NOMO-1 treated with dmso at 0.1 percent for 144 hours (cell line): Measurements from ENCODE around the gene FHIP2A.
"Not testable (repeated sequence)": the region's sequence is repeated elsewhere in the genome, so short reads cannot be mapped to it uniquely, and the experiment has no call there.

ENCODE experiments used
- DNase-seq: peaks from one replicate; lab custom pipeline; 2025; ENCODE audit not compliant: unreplicated experiment; lab: John Stamatoyannopoulos, UW

FHIP2A gene

DNA sequence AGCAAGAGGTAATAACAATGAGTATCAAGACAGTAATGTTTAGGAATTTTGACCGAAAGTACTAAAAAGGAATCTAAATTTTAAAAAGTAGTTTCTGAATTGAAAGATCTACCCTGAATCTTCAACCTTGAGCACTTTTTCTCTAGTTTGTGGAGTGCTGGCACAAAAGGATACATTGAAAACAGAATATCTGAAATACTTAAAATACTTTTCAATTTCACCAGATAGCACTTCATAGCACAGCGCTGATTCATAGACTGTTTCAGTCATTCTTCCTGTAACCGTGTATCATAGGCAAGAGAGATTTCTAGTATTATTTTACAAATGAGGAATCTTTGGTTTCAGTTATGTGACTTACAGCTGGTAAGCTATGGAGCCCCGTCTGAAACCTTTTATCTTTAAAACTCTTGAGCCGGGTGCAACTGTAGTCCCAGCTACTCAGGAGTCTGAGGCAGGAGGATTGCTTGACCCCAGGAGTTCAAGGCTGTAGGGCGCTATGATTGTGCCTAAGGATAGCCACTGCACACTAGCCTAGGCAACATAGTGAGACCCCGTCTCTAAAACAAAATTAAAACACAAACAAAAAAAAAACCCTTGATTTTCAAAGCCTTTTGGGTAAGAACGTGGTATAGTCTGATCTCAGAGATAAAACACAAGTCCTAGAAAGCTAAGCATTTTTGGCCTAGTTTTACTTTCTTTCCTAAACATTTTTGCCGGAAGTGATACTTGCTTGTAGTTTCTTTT, 35.1 kb downstream of the FHIP2A start:
- DNase-seq = no peak

DNA sequence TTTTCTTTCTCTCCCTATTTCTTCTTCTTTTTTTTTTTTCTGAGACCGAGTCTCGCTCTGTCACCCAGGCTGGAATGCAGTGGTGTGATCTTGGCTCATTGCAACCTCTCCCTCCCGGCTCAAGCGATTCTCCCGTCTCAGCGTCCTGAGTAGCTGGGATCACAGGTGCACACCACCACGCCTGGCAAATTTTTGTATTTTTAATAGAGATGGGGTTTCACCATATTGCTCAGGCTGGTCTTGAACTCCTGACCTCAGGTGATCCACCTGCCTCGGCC, 35.6 kb downstream of the FHIP2A start:
- not testable (repeated sequence) for DNase-seq

DNA sequence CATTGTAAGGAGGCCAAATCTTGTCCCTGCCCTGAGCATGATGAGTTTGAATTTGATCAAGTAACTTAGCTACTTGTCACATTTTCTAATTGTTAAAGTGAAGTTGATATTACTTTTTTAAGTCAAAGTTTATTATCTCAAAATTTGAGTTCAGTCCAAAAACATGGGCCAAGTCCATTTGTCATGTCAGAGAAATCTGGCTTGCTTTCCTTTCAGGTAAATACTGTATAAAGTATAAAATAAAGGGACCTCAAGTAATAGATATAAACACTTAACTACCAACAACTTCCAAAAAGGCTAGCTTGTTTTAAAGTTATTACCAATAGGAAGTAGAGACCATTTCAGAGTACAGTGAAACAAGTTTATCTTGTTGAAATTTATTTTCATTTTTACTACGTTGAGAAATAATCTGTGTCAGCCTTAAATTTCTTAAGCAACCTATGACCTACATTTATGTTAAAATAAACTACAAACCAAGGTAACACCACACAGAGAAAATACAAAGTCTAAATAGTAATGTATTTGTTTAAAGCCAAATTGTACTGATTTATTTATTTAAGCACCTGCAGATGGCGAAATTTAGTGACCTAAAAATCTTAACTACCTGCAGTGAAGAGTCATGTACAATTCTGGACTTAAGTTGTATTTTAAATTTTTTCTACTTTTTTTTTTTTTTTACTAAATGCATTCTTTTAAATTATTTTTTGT, 36.5 kb downstream of the FHIP2A start:
- no peak for DNase-seq

DNA sequence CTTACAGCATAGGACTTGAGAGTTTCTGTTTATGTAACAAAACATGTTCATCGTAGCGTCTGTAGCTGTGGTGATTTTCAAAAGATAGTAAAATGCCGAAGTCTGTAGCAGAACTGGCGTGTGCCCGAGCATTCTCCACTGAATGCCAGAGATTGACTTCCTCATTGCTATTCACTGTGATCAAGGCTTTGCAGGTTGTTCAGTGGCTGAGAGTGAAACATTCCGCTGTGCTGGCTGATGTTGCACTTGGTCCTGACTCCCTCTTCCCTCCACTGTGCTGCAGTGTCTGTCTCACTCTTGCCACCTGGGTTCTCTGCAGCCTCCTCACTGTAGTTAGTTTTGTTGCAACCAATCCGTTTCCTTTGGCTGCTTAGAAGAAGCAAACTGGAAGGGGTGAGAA, 37.6 kb downstream of the FHIP2A start:
- DNase-seq = no peak

DNA sequence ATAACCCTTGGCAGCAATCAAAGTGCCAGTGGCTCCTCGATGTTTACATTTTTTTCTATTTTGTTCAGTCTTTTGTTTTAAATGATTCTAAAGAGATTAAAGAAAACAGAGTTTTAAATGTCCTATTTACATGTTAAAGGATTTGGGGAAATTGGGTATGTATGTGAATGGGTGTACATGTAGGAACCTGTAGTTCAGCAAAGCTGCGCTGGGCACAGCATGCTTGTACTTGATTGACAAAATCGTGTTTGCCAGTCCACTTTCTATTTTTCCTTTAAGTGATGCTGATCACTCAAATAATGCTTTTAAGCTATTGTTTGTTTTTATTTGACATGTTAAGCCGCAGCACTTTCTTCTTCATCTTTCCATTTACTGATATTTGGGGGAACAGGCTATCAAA, 40.9 kb downstream of the FHIP2A start:
- DNase-seq = no peak

DNA sequence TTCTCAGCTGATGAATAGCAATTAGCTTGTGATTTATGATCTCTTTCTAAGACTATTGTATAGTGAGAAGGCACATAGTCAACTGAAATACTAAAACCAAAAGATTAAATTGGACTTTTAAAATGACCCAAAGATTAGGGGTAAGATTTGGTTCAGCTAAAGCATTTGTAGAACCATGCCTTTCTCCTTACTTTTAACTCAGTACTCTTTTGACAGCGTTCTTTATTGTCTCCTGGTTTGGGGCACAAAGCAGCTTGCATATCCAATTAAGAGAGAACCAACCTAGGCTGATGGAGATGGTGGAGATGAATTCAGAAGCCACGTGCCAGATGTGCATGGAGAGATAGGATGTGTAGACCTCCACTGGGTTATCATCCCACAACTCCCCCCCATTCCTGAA, 45.8 kb downstream of the FHIP2A start:
- no peak for DNase-seq

DNA sequence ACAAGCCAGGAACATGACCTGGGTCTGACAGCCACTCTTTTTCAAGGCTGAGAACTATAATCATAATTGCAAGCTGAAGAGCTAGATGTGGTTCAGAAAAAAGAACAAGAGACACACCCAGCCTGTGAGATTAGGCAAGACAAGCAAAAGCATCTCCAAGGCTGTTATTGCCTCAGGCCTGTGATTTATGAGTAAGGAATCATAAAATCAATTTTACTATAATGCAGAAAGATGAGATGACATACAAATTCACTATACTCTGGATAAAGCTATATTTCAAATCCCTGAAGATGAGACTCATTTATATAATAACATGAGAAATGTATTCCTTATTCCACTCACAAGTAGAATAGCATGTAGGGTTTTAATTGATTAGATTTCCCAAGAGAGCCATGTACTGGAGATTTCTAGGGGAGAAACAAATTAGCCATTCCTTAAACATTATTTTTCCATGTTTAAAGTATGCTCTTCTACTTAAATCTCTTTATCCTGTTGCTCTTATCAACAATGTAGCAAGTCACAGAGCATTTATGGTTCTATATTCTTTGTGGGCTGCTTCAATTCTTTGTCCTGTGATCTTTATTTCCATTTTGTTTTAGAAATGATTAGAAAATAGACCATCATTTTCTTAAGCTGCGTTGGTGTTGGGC, 47.4 kb downstream of the FHIP2A start:
- no peak for DNase-seq

DNA sequence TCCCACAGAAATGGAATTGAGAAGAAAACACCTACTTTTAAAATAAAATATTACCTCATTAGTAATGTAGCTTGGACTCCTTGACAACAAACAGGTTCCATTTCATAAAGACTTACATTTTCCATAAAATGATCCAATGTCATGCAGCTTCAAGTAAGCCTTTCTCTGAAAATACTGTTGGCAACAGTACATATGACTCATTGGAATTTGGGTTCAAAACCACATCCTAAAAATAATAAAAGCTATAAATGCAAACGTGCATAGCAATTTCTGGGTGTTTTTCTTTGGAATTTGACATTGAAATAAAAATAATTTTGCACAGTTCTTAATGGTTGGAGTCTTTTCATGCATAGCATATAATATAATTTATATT, 47.9 kb downstream of the FHIP2A start:
- no peak for DNase-seq

DNA sequence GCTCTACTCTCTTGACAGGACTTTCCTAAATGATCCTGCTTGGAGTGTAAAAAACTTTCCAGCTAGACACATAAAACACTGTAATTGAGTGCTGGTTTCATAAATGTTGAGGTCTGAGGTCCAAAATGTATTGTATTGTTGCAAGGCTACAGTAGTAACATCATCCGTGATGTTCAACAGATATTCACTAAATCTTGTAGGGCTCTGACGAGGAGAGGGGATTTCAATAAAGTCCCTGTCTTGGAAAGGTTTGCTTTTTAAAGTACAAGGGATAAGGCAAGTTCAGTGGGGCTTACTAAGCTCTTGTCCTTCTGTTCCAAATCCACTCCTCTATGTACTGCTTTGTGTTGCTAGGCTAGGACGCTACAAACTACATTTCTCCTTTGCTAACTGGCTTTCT, 48.9 kb downstream of the FHIP2A start:
- no peak for DNase-seq

DNA sequence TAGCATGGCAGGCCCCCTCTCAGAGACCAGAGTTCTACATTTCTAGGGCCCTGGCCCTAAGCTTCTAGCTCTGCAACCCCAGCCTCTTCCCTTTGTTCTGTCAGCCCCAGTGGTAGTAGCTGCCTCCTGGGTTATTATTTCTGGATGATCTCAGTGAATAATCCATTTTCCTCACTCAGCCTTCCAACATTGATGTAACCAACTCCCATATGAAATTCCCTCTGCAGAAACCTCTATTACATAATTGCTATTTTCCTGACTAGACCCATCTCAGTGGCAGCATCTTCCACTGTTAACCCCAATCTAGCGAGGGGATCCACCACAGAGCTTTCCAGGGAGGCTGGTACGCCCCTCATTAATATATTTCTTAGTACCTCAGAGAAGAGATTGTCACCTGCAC, 49.8 kb downstream of the FHIP2A start:
- DNase-seq = no peak
